CD1c-positive myeloid dendritic cell (primary cell): Measurements from ENCODE around the gene HDHD2.

Experiments used
- DNase-seq: peaks from one replicate; pipeline ENCODE4 v3.0.0-alpha.2; 2016; ENCODE audit errors: extremely low spot score

Gene HDHD2

DNA sequence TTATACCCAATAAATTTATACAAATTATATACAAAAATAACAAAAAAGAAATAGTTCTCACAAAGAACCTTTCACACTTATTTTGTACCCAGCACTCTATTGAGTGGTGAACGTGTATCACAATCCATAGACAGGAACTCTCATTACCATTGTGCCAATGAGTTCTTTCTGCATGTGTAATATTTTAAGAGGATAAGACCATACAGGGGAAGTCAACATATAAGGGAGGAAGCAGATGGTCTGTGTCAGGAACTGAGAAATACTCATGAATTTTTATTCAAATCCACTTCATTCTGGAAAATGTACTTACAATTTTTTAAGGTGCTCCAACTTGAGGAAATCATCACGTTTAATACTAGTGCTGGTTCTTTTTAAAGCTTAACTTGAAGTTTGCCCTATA lies 87.8 kb downstream of the HDHD2 start:
- DNase-seq = no peak
